Heart right ventricle (tissue), 16 donors: ENCODE results near the gene BORCS6. TPM values are rescaled to one million over a fixed set of nuclear protein-coding genes. Genes with fewer than 3 reads are reported as not detected.

Source experiments
- ATAC-seq, 8 donors: fragments of 200-7000 bp; cut with Tn5 transposase; one replicate each; pipeline ENCODE4 v1.9.1; 2020; ENCODE audit warnings: mild to moderate bottlenecking in 8 of 8, moderate library complexity in 8 of 8, moderate number of reproducible peaks in 1 of 8
- DNase-seq, 2 donors: peaks; one replicate each; pipeline ENCODE4 v3.0.0-alpha.2; 2020
- H3K27ac ChIP-seq, 10 donors: fragments of 200-600 bp; sonication (generic) in 2 of 10; one replicate each; pipeline versions ENCODE4 v1.5.0 to v1.8.0; 2020 to 2022; ENCODE audit warnings: mild to moderate bottlenecking in 3 of 10
- H3K27me3 ChIP-seq, 7 donors: fragments of 200-600 bp; one replicate each; pipeline ENCODE4 v1.8.0; 2021 to 2022; ENCODE audit warnings: mild to moderate bottlenecking in 2 of 7
- H3K36me3 ChIP-seq, 9 donors: fragments of 200-600 bp; sonication (generic) in 1 of 9; one replicate each; pipeline versions ENCODE4 v1.5.0 to v1.8.0; 2020 to 2022; ENCODE audit warnings: mild to moderate bottlenecking in 2 of 9
- H3K4me1 ChIP-seq, 9 donors: fragments of 200-600 bp; sonication (generic) in 1 of 9; one replicate each; pipeline versions ENCODE4 v1.5.0 to v1.8.0; 2020 to 2022; ENCODE audit warnings: mild to moderate bottlenecking in 4 of 9
- H3K4me3 ChIP-seq, 10 donors: fragments of 200-600 bp; sonication (generic) in 2 of 10; one replicate each; pipeline versions ENCODE4 v1.5.0 to v1.8.0; 2020 to 2022; ENCODE audit warnings: mild to moderate bottlenecking in 7 of 10, moderate library complexity in 2 of 10
- H3K9me3 ChIP-seq, 11 donors: fragments of 200-600 bp in 10 of 11; sonication (generic) in 2 of 11; one replicate each; pipeline versions ENCODE4 v1.5.0 to v1.8.0; 2013 to 2022; ENCODE audit warnings: mild to moderate bottlenecking in 2 of 11, control low read depth in 1 of 11, moderate library complexity in 1 of 11
- WGBS, 2 donors: extraction: QIAGEN DNeasy Blood & Tissue Kit; methylation state at CpG; one replicate each; pipeline ENCODE4 v1.1.7; 2013; ENCODE audit warnings: inconsistent platforms in 1 of 2; 5-methylcytosine and 5-hydroxymethylcytosine counted together
- intact Hi-C, 10 donors: fragments of 100-400 bp; cut with DNase I; formaldehyde crosslinking; loops; one replicate each; pipeline versions ENCODE4 v1.11.1 to v1.14.2; 2022
- polyA plus RNA-seq, 2 donors: library from polyadenylated mRNA; stranded (reverse); fragments of 200-250 nt; gene quantifications; one replicate each; pipeline ENCODE4 v1.2.3, GENCODE V29; 2013
- total RNA-seq, 10 donors: library from RNA; stranded (reverse); fragmentation: NEBNext Ultra II Directional in 3 of 10; extraction: Animal tissue kit (Norgen Biotek cat#: 25700) in 3 of 10; gene quantifications; one replicate each; pipeline versions ENCODE4 v1.2.1 to v1.2.4, GENCODE V29; 2021 to 2023
- TF ChIP-seq, protein P1 (sequence below), 9 donors: fragments of 200-600 bp; sonication (generic) in 2 of 9; IDR thresholded peaks; one replicate each; pipeline versions ENCODE4 v1.5.0 to v1.8.0; 2021 to 2022; ENCODE audit warnings: antibody characterized with exemption in 9 of 9, mild to moderate bottlenecking in 5 of 9, moderate library complexity in 1 of 9
- donor health status: Arrhythmogenic right ventricular cardiomyopathy.
- donor health status: ischemic (EF 13 %, LVEDD 7.1; RV severe dilation, severe dysfunction).
- donor health status: healthy with polysubstance abuse.
- donor health status: DM: no; HTN: yes; CAD: no.
- donor health status: DM: no; HTN: no; CAD: no.
- donor health status: ischemic (EF 25% LVEDD 6.9; RV normal size, moderate dysfunction).
- donor health status: ischemic (EF 25% LVEDD 5.7; RV mildly dilated, moderate dysfunction).
- donor health status: healthy.
- donor health status: DM: yes; HTN: yes; CAD: no.
- donor health status: Ischemic cardiomyopathy.
- donor health status: ischemic (EF 35%, LVEDD 5.7; RV mildly dilated, moderate dysfunction).
- donor health status: nonischemic (EF 11% LVEDD 7.7; RV severe dilation, severe dysfunction).
- donor health status: DM: yes; HTN: yes; CAD: no.
- donor health status: PGD.
- donor health status: ischemic (EF 29% LVEDD 5.4; RV normal size, mild dysfunction).
- donor health status: nonischemic (EF 23%, LVEDD 6.1; RV moderate dilation, normal function).

Gene BORCS6
- total and polyA plus RNA-seq, 12 donors: 4.2 to 13.8 (median 7.7) TPM

DNA sequence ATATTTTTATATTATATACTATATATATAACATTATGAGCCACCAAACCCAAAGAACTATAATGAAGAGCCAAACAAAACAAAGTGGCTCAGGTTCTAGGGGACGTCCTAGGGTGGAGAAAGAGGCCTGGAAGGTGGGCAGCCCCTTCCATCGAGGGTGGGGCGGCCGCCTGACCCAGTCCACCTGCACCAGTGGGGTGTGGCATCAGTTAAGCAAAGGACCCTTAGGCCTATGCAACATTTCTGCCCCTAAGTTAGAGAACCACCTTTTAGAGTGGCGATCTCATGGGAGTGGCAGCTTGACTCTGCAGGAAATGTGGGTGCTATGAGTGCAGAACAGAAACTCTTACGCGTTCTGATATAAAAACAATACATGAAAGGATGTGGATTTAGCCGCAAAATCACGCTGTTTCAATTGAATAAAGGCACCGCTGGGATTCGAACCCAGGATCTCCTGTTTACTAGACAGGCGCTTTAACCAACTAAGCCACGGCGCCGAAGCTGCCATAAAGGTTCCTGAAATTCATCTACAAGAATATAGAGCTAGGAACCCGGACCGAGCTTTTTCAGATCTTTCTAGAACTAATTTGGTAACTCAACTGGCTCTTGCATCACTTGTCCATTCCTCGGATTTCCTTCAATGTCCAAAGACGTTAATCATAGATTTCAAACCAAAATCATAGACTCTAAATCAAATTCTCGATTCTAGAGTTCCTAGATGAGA, 36.0 kb upstream of the BORCS6 start:
- intact Hi-C loops: loop anchor here in 3 of 10 donors (2.0 to 10.0 kb wide), 4 partner anchors 21 to 149 kb away; partner anchors contain the start of genes HES7 (in 1 of the 3), KRABD2 (in 1 of the 3) and SLC25A35 (in 1 of the 3)
- H3K4me1 ChIP-seq: peaks cover 7 to 57% (median 18%) of the 10 kb centered on the region in 9 donors
- no peaks in the 10 kb centered on the region for H3K27me3 ChIP-seq
- ATAC-seq (no peak), DNase-seq (peak in 1 of 2 donors; percentile 51)
- WGBS, 2 donors: 55 to 58% methylated on average over 20 of the region's 20 CpGs
- H3K36me3 ChIP-seq: peaks cover 0 to 39% (median 33%) of the 10 kb centered on the region in 9 donors
- H3K4me3 ChIP-seq: peak overlapping the region in 8 of 10 donors; percentile 11 to 49 (median 36)
- peak overlapping the region in 9 of 10 donors; percentile 56 to 74 (median 62) for H3K27ac ChIP-seq
- H3K9me3 ChIP-seq: no peaks in the 10 kb centered on the region
- TF ChIP-seq, protein P1, sequence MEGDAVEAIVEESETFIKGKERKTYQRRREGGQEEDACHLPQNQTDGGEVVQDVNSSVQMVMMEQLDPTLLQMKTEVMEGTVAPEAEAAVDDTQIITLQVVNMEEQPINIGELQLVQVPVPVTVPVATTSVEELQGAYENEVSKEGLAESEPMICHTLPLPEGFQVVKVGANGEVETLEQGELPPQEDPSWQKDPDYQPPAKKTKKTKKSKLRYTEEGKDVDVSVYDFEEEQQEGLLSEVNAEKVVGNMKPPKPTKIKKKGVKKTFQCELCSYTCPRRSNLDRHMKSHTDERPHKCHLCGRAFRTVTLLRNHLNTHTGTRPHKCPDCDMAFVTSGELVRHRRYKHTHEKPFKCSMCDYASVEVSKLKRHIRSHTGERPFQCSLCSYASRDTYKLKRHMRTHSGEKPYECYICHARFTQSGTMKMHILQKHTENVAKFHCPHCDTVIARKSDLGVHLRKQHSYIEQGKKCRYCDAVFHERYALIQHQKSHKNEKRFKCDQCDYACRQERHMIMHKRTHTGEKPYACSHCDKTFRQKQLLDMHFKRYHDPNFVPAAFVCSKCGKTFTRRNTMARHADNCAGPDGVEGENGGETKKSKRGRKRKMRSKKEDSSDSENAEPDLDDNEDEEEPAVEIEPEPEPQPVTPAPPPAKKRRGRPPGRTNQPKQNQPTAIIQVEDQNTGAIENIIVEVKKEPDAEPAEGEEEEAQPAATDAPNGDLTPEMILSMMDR (IDR thresholded peaks at IDR 0.05): no peak

DNA sequence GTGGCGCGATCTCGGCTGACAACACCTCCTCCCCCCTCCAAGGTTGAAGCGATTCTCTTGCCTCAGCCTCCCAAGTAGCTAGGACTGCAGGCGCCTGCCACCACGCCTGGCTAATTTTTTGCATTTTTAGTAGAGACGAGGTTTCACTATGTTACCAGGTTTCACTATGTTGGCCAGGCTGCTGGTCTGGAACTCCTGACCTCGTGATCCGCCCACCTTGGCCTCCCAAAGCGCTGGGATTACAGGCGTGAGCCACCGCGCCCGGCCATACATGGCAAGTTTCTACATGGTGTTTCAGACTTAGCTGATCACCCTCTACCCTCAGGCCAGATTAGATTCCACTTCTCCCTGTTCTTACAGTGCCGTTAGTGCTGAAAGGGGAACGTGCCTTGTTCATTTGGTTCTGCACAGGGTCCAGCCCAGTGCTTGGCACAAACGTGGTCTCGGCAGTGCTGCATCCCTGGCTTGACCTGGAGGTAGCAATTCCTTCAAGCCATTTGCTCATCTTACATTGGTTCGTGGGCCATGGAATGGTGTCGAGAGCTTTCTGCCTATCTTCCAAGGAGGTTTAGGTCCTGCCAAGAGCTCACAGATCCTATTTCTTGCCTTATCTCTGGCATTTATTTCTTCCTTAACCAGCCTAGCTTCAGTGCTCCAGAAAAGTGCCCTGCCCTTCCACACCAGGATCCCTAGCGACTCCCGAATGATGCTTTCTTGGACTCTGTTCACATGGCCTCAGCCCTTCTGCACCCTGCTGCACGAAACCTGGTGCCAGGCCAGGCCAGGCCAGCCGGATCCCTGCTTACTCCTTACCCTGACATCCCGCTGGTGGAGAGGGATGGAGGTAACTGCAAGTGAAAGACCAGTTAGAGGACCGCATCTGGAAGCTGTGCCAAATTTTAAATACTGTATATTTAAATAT, 35.2 kb upstream of the BORCS6 start:
- DNase-seq: no peak
- Histone ChIP-seq H3K36me3 (peaks cover 0 to 31% (median 25%) of the 10 kb centered on the region in 9 donors), H3K9me3 (no peaks in the 10 kb centered on the region), H3K27me3 (no peaks in the 10 kb centered on the region), H3K27ac (peak overlapping the region in 1 of 10 donors; percentile 73), H3K4me3 (no peak overlapping the region), H3K4me1 (peaks cover 7 to 65% (median 18%) of the 10 kb centered on the region in 9 donors)
- intact Hi-C loops: loop anchor here in 5 of 10 donors (5.0 to 10.0 kb wide), 6 partner anchors 38 to 150 kb away; partner anchors contain the start of genes HES7 (in 1 of the 5), KRABD2 (in 1 of the 5) and SLC25A35 (in 1 of the 5)
- TF ChIP-seq, protein P1 (IDR thresholded peaks at IDR 0.05): no peak
- WGBS, 2 donors: 93% methylated on average over 26 of the region's 26 CpGs
- no peak for ATAC-seq

DNA sequence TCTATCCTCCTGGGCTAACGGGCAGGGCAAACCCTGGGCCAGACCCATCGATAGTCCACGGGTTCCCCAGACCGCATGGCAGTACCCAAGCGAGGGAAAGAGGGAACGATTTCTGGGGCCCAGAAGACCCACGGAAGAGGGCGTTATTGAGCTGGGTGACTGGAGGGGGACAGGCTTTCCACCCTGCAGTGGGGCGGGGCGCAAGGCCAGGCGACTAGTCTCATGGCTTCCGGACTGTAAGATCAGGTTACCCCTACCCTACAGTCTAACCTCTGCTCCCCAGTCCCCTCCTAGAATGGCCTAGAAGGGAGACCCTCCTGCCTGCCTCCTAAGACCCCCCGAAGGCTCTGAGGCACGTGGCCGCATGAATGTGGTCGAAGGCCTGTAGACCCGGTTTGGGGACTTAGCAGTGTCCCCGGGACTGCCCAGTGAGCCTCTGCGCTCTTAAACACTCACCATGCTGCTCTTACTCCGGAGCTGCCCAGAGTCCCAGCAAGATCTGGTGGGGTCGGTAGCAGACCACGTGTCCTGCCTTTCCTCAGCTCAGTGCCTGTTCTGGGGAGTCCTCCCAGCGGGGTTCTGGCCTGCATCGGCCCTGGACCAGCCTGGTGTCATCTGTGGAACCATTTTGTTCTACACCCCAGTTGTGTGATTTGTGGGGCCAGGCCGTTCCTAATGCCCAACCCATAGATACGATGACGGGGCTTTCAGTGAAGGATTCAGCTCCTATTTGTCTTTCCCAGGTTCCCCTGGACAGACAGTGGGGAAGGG, 33.6 kb upstream of the BORCS6 start:
- H3K36me3 ChIP-seq: peaks cover 0 to 15% (median 10%) of the 10 kb centered on the region in 9 donors
- H3K27ac ChIP-seq: peak overlapping the region; percentile 94 to 99 (median 97)
- 6 to 12% methylated on average over 27 of the region's 27 CpGs for WGBS, 2 donors
- no peaks in the 10 kb centered on the region for H3K9me3 ChIP-seq
- DNase-seq: peak; percentile 64 to 75
- peaks cover 7 to 68% (median 18%) of the 10 kb centered on the region in 9 donors for H3K4me1 ChIP-seq
- peak overlapping the region; percentile 45 to 92 (median 66) for H3K4me3 ChIP-seq
- intact Hi-C loops: loop anchor here in 8 of 10 donors (1.0 to 10.0 kb wide), 12 partner anchors 23 to 151 kb away; partner anchors contain the start of genes PFAS (in 3 of the 8), CTC1 (in 2 of the 8), SLC25A35 (in 2 of the 8) and ALOXE3 (in 1 of the 8)
- peak in 7 of 8 donors; percentile 4 to 25 (median 13) for ATAC-seq
- TF ChIP-seq, protein P1 (IDR thresholded peaks at IDR 0.05): peak in 5 of 9 donors; percentile 15 to 50 (median 42)
- no peaks in the 10 kb centered on the region for H3K27me3 ChIP-seq
